Body of pancreas (tissue), 4 donors: Measurements from ENCODE around the gene FBXO2.
"Not testable (repeated sequence)": the region's sequence is repeated elsewhere in the genome, so short reads cannot be mapped to it uniquely, and the experiment has no call there.

Experiments
- CTCF ChIP-seq, 7 experiments: fragments of 450-650 bp in 4 of 7; fragments of 200-600 bp in 3 of 7; sonication (generic) in 3 of 7; IDR thresholded peaks; one replicate each; pipeline ENCODE4 v1.5.1; 2016 to 2019; ENCODE audit warnings: antibody characterized with exemption in 7 of 7
- POLR2A ChIP-seq, 3 donors: fragments of 450-650 bp; IDR thresholded peaks; one replicate each; pipeline ENCODE4 v1.6.1; 2016; ENCODE audit warnings: antibody characterized with exemption in 3 of 3, mild to moderate bottlenecking in 2 of 3

- not testable (repeated sequence) for TF ChIP-seq CTCF, POLR2A (IDR thresholded peaks at IDR 0.05)
Measured at GRCh38 chr1:11609378-11609777, 44.9 kb downstream of the FBXO2 start.
